ENCODE data around the gene PCMT1. TPM values are rescaled to one million over a fixed set of nuclear protein-coding genes. Genes with fewer than 3 reads are reported as not detected.

The PCMT1 gene
- total and polyA plus RNA-seq, 2 of the 13 experiments (the other 11 are each of a cell fraction or from before 2014, with no cell fraction given): 112 to 169 TPM

DNA sequence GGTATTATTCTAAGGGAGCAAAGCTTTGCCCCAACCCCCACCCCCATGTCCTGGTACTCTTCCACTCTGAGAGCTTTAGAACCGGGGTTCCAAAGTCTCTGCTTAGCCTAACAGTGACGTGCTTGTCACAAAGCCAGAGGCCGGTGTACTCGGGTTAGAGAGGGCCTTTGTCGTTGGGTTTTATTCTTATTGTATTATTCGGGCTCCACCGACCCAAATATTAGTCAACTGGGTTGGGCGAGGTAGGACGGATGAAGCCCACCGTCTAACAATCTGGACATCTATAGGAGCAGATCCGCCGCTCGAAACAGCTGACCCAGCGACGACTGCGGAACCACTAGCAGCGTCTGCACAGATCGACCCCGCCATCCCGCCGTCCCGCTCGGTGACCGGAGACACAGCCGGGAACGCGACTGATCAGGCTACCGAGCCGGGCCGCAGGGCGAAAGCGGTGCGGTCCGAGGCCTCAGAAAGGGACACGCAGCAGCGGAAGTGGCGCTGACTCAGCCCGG is 403 bp upstream of the PCMT1 start (continued):
- TF ChIP-seq, protein P1, sequence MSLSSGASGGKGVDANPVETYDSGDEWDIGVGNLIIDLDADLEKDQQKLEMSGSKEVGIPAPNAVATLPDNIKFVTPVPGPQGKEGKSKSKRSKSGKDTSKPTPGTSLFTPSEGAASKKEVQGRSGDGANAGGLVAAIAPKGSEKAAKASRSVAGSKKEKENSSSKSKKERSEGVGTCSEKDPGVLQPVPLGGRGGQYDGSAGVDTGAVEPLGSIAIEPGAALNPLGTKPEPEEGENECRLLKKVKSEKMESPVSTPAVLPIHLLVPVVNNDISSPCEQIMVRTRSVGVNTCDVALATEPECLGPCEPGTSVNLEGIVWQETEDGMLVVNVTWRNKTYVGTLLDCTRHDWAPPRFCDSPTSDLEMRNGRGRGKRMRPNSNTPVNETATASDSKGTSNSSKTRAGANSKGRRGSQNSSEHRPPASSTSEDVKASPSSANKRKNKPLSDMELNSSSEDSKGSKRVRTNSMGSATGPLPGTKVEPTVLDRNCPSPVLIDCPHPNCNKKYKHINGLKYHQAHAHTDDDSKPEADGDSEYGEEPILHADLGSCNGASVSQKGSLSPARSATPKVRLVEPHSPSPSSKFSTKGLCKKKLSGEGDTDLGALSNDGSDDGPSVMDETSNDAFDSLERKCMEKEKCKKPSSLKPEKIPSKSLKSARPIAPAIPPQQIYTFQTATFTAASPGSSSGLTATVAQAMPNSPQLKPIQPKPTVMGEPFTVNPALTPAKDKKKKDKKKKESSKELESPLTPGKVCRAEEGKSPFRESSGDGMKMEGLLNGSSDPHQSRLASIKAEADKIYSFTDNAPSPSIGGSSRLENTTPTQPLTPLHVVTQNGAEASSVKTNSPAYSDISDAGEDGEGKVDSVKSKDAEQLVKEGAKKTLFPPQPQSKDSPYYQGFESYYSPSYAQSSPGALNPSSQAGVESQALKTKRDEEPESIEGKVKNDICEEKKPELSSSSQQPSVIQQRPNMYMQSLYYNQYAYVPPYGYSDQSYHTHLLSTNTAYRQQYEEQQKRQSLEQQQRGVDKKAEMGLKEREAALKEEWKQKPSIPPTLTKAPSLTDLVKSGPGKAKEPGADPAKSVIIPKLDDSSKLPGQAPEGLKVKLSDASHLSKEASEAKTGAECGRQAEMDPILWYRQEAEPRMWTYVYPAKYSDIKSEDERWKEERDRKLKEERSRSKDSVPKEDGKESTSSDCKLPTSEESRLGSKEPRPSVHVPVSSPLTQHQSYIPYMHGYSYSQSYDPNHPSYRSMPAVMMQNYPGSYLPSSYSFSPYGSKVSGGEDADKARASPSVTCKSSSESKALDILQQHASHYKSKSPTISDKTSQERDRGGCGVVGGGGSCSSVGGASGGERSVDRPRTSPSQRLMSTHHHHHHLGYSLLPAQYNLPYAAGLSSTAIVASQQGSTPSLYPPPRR (CRISPR knock-in tag; IDR thresholded peaks at IDR 0.05; ENCODE audit: borderline replicate concordance): peak; percentile 8; the same call in 1 of the 2 replicates
- TF ChIP-seq ZNF563 (CRISPR knock-in tag; IDR thresholded peaks at IDR 0.05): peak; percentile 54
- TF ChIP-seq ZNF263 (CRISPR knock-in tag; IDR thresholded peaks at IDR 0.05): 0 out of 2 replicates have a peak, but pooled peaks have one; percentile 22
- TF ChIP-seq ZNF761 (CRISPR knock-in tag; conservative IDR thresholded peaks at IDR 0.05): 0 out of 2 replicates have a peak, but pooled peaks have one; percentile 11
- 0 out of 2 replicates have a peak, but pooled peaks have one; percentile 79 for TF ChIP-seq CSRNP1 (CRISPR knock-in tag; IDR thresholded peaks at IDR 0.05)
- TF ChIP-seq JARID2 (CRISPR knock-in tag; IDR thresholded peaks at IDR 0.05; ENCODE audit: insufficient replicate concordance): peak; percentile 8
